Neuron (in vitro differentiated cells): ENCODE results near the gene TRIM14.
"Not testable (repeated sequence)": the region's sequence is repeated elsewhere in the genome, so short reads cannot be mapped to it uniquely, and the experiment has no call there.

Experiments used
- H2AFZ ChIP-seq: one replicate; pipeline ENCODE4 v1.6.1; 2013; ENCODE audit warnings: low read depth, mild to moderate bottlenecking, inconsistent platforms, low read length, moderate library complexity
- H3K27me3 ChIP-seq: one replicate; pipeline ENCODE4 v1.6.1; 2013; ENCODE audit warnings: low read length; ENCODE audit not compliant: insufficient read depth
- H3K36me3 ChIP-seq: one replicate; pipeline ENCODE4 v1.6.1; 2013; ENCODE audit warnings: low read length; ENCODE audit not compliant: insufficient read depth
- H3K4me1 ChIP-seq: one replicate; pipeline ENCODE4 v1.6.1; 2013; ENCODE audit warnings: low read length; ENCODE audit not compliant: insufficient read depth
- H3K4me3 ChIP-seq: 2 replicates; pipeline ENCODE4 v1.5.1; 2013; ENCODE audit warnings: mild to moderate bottlenecking, low read length, moderate library complexity
- H3K9me3 ChIP-seq: one replicate; pipeline ENCODE4 v1.6.1; 2013; ENCODE audit warnings: low read length

The TRIM14 gene

DNA sequence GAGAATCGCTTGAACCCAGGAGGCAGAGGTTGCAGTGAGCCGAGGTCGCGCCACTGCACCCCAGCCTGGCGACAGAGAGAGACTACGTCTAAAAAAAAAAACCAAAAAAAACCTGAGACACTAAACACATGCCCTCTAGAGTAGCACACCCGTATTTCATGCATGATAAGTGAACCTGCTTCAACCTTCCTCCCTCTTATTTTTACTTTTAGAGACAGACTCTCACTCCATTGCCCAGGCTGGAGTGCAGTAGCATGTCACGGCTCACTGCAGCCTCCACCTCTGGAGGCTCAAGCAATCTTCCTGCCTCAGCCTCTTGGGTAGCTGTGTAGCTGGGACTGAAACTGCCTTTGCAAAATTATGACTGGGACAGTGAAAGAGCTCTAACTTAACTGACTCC, 80.1 kb downstream of the TRIM14 start:
- Histone ChIP-seq H3K36me3 (no peaks in the 10 kb centered on the region), H3K4me3 (no peak overlapping the region), H3K4me1 (peaks cover 5% of the 10 kb centered on the region), H3K9me3 (peaks cover 2% of the 10 kb centered on the region), H3K27me3 (peaks cover 23% of the 10 kb centered on the region), H2AFZ (no peak overlapping the region)

DNA sequence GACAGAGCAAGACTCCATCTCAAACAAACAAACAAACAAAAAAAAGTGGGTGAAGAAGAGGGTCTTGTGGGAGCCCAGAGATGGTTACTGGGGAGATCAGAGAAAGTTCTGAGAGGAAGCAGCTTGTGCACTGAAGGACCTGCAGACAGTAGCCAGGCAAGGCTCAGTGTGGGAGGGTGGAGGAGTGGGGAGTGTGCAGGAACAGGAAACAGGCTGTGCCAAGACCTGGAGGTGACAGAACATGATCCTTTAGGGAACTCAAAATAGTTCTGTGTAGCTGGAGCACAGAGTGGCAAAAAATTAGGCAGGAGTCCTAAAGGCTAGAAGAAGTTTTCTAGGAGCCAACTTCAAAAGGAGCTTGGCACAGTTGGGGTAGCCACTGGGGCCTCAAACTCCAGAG, 81.7 kb downstream of the TRIM14 start:
- Histone ChIP-seq H3K4me1 (peaks cover 5% of the 10 kb centered on the region), H3K9me3 (peaks cover 2% of the 10 kb centered on the region), H3K36me3 (no peaks in the 10 kb centered on the region), H3K4me3 (no peak overlapping the region), H3K27me3 (peaks cover 23% of the 10 kb centered on the region), H2AFZ (no peak overlapping the region)

DNA sequence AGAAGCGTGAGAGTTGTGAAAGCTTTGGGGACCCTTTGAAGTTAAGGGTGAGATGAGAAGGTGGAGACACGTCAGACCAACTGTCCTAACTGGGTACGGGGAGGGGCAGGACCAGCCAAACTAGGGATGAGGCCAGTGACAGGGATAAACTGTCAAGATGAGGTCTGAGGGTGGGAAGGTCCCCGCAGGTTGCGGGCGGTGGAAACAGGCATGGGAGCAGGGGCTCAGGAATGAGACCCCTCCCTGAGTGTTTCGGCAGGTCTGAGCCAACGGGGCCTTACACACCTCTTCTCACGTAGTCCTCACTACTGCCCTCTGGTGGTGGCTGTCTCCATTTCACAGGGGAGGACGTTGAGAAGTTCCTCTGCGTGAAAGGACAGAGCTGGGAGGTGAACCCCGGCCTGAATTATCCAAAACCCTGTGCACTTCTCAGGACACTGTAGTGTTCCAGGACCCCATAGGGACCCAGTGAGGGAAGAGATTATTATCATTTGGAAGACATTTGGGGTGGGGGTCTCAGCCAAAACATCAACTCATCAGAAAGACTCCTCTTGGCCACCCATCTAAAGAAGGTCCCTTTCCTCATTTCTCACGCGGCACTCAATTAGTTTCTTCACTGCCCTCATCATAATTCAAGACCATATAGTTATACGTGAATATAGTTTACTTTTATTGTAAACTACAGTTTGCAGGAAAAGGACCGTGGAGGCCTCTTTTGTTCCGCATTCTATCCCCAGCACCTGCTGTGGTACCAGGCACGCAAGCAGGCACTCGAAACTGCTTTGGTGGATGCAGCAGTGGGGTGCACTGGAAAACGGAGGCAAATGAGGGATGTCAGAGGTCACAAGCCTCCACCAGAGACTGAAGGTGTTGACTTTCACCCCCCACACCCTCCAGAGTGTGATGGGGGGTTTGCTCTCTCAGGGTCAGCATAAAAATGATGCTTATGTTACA, 84.2 kb downstream of the TRIM14 start:
- H3K27me3 ChIP-seq = peaks cover 18% of the 10 kb centered on the region
- H3K4me3 ChIP-seq = no peak overlapping the region
- H3K4me1 ChIP-seq = peaks cover 5% of the 10 kb centered on the region
- H2AFZ ChIP-seq = no peak overlapping the region
- H3K36me3 ChIP-seq = no peaks in the 10 kb centered on the region
- H3K9me3 ChIP-seq = peaks cover 2% of the 10 kb centered on the region

DNA sequence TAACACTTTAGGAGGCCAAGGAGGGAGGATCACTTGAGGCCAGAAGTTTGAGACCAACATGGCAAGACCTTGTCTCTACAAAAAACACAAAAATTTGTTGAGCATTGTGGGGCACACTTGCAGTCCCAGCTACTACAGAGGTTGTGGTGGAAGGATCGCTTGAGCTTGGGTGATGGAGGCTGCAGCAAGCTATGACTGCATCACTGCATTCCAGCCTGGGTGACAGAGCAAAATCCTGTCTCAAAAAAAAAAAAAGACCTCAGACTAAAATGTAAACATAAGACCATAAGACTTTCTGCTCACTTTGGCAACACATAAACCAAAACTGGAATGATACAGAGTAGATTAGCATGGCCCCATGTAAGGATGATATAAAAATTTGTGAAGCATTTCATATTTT, 87.1 kb downstream of the TRIM14 start:
- Histone ChIP-seq H3K27me3 (peaks cover 7% of the 10 kb centered on the region), H3K4me1 (no peaks in the 10 kb centered on the region), H3K9me3 (peaks cover 2% of the 10 kb centered on the region), H3K36me3 (no peaks in the 10 kb centered on the region), H3K4me3 (no peak overlapping the region), H2AFZ (no peak overlapping the region)

DNA sequence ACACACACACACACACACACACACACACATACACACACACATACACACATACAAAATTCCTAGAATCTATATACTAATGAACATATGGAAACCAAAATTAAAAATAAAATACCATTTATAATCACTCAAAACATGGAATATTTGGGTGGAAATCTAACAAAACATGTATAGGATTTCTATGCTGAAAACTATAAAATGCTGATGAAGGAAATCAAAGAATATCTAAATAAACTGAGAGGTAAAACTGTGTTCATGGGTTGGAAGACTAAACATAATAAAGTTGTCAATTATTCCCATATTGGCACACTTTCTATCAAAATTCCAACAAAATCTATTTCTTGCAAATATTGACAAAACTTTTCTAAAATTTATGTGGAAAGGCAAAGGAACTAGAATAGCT, 87.9 kb downstream of the TRIM14 start:
- Histone ChIP-seq H3K4me3 (no peak overlapping the region), H3K36me3 (no peaks in the 10 kb centered on the region), H2AFZ (no peak overlapping the region), H3K9me3 (peaks cover 2% of the 10 kb centered on the region), H3K4me1 (no peaks in the 10 kb centered on the region), H3K27me3 (peaks cover 3% of the 10 kb centered on the region)

DNA sequence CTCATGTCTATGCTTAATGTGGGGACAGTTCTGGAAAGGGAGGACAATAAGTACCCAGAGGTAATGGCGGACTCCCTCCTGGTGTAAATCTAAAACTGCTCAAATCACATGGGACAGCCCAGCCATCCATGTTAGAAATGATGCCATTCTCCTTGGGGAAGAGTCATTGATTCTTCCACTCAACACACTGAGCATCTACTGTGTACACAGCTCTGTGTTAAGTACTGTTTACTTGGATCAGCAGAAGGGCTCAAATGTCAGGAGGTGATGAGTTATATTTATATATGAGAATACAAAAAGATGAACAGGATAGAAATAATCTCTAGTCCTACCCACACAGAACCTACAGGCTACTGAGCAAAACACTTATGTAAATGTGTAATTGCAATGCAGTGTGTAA, 94.3 kb downstream of the TRIM14 start:
- no peaks in the 10 kb centered on the region for H3K4me1 ChIP-seq
- no peaks in the 10 kb centered on the region for H3K9me3 ChIP-seq
- H2AFZ ChIP-seq = no peak overlapping the region
- no peaks in the 10 kb centered on the region for H3K27me3 ChIP-seq
- peaks cover 1% of the 10 kb centered on the region for H3K36me3 ChIP-seq
- no peak overlapping the region for H3K4me3 ChIP-seq

DNA sequence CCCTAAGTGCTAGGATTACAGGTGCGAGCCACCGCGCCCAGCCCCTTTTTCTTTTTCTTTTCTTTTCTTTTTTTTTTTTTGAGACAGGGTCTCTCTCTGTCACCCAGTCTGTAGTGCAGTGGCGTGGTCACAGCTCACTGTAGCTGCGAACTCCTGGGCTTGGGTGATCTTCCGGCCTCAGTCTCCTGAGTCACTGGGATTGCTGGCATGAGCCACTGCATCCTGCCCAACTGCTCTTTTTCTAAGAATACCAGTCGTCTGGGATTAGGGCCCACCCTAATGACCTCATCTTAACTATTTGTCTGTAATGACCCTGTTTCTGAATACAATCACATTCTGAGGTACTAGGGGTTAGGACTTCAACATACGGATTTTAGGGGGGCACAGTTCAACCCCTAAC, 96.6 kb downstream of the TRIM14 start:
- Histone ChIP-seq H3K27me3 (no peaks in the 10 kb centered on the region), H3K9me3 (no peaks in the 10 kb centered on the region), H3K4me1 (no peaks in the 10 kb centered on the region), H3K36me3 (peaks cover 20% of the 10 kb centered on the region), H3K4me3 (no peak overlapping the region), H2AFZ (no peak overlapping the region)

DNA sequence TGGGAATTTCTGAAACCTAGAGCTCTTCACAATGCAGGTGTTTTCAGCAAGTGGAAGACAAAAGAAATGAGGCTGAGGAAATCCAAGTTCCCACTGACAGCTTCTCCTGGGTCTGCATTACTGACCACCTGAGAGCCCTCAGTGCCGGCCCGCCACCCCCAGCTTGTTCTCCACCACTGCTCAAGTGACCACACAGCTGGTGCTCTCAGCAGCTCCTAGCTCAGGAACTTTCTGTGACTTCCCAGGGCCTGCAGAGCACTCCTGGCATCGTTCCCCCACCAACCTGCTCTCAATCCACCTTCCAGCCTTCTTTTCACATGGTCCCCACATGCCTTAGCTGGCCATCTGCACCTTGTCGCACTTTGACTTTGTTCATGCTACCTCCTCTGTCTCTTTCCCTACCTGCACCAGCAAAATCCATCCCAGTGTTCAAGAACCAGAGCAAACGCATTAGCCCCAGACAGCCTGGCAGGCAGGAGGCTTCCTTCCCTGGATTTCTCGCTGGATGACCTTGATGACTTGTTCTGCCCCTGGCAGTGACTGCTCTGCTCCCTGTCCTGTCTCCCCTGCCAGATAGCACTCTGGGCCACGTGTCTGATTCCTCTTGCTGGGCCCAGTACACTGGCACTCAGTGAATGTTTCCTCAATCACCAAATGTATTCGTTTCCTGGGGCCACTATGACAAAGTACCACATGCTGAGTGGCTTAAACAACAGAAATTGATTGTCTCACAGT, 97.5 kb downstream of the TRIM14 start:
- Histone ChIP-seq H3K9me3 (no peaks in the 10 kb centered on the region), H3K27me3 (no peaks in the 10 kb centered on the region), H2AFZ (no peak overlapping the region), H3K36me3 (peaks cover 27% of the 10 kb centered on the region), H3K4me3 (no peak overlapping the region), H3K4me1 (peaks cover 3% of the 10 kb centered on the region)

DNA sequence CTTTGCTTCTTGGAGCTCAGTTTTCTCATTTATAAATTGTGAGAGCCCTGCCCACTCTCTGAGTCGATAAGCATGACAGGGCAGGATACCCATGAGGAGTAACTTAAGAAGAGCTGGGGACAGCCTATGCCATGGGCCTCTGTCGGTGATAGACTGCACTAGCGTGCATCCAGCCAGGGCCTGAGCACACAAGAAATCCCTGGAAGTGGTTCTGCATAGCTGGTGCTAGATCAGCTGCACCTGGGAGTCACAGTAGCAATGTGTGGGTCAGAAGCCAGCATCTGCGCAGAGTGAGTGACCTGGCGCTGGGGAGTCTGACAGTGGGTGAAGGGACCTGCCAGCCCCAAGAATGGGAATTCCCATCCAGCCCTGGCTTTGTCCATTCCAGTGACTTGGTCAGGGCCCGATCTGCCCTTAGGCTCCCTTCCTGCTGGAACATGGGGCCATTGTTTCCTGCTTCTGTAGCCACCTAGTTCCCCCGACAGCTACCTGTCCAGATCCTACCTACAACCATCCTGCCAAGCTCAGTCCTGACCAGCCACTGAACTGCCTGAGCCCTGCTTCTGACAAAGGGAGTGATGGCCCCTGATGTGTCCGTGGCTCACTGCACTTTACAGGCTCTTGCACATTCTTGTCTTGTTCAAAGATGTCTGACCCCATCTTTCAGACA, 98.4 kb downstream of the TRIM14 start:
- Histone ChIP-seq H3K27me3 (no peaks in the 10 kb centered on the region), H3K4me1 (peaks cover 3% of the 10 kb centered on the region), H3K36me3 (peaks cover 27% of the 10 kb centered on the region), H3K4me3 (no peak overlapping the region), H3K9me3 (no peaks in the 10 kb centered on the region), H2AFZ (no peak overlapping the region)

DNA sequence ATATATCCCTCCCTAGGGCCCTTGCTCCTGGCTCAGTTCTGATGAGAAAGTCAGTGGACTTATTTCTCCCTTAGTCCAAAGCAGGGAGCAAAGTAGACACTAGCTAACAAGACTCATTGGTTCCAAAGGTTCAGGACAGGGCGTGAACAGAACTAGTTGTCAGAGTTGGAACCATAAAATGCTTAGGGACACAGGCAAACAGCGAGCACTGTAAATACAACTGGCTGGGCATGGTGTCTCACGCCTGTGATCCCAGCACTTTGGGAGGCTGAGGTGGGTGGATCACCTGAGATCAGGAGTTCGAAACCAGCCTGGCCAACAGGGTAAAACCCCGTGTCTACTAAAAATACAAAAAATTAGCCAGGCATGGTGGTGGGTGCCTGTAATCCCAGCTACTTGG, 99.2 kb downstream of the TRIM14 start:
- H3K27me3 ChIP-seq, H3K4me1 ChIP-seq, H2AFZ ChIP-seq, H3K4me3 ChIP-seq, H3K9me3 ChIP-seq: not testable (repeated sequence)
- peaks cover 31% of the 10 kb centered on the region for H3K36me3 ChIP-seq
